GM21528 (cell line): Measurements from ENCODE around the gene F13A1.
A peak's percentile ranks its signal among the peaks of the same experiment; 100 is the strongest.

Source experiments
- ATAC-seq: cut with Tn5 transposase; IDR thresholded peaks from one replicate; pipeline ENCODE4 v1.9.1; 2021; ENCODE audit warnings: mild to moderate bottlenecking, moderate library complexity; ENCODE audit not compliant: unreplicated experiment, low FRiP score

Gene F13A1

GRCh38 chr6:6248651-6249050 lies 71.8 kb downstream of the F13A1 start:
- ATAC-seq, result peak; percentile 53

GRCh38 chr6:6246544-6246943 lies 73.9 kb downstream of the F13A1 start:
- ATAC-seq, result no peak

GRCh38 chr6:6244624-6245023 lies 75.8 kb downstream of the F13A1 start:
- no peak for ATAC-seq

GRCh38 chr6:6243846-6244245 lies 76.6 kb downstream of the F13A1 start:
- no peak for ATAC-seq

GRCh38 chr6:6239598-6240581 lies 80.6 kb downstream of the F13A1 start:
- no peak for ATAC-seq

GRCh38 chr6:6236730-6237469 lies 83.6 kb downstream of the F13A1 start:
- ATAC-seq, result no peak

GRCh38 chr6:6235786-6236185 lies 84.7 kb downstream of the F13A1 start:
- no peak for ATAC-seq

- ATAC-seq, result no peak
Measured at GRCh38 chr6:6234963-6235362, 85.5 kb downstream of the F13A1 start.

- no peak for ATAC-seq
Measured at GRCh38 chr6:6230286-6230685, 90.2 kb downstream of the F13A1 start.

GRCh38 chr6:6227896-6228295 lies 92.6 kb downstream of the F13A1 start:
- ATAC-seq, result no peak

- ATAC-seq, result no peak
Measured at GRCh38 chr6:6225885-6226529, 94.5 kb downstream of the F13A1 start.

- ATAC-seq, result no peak
Measured at GRCh38 chr6:6224933-6225486, 95.5 kb downstream of the F13A1 start.

GRCh38 chr6:6221787-6222535 lies 98.5 kb downstream of the F13A1 start:
- no peak for ATAC-seq

GRCh38 chr6:6220718-6221117 lies 99.7 kb downstream of the F13A1 start:
- no peak for ATAC-seq

GRCh38 chr6:6219716-6220115 lies 100.7 kb downstream of the F13A1 start:
- no peak for ATAC-seq

GRCh38 chr6:6218759-6219085 lies 101.7 kb downstream of the F13A1 start:
- no peak for ATAC-seq

- ATAC-seq, result no peak
Measured at GRCh38 chr6:6217855-6218758, 102.4 kb downstream of the F13A1 start.

- ATAC-seq, result no peak
Measured at GRCh38 chr6:6210994-6211393, 109.5 kb downstream of the F13A1 start.

GRCh38 chr6:6202886-6203285 lies 117.6 kb downstream of the F13A1 start:
- no peak for ATAC-seq
